Choroid plexus epithelial cell (primary cell): ENCODE results near the gene SNX25.

Experiments
- DNase-seq: peaks from one replicate; pipeline ENCODE4 v3.0.0-alpha.2; 2010; ENCODE audit warnings: low read depth
- H3K4me3 ChIP-seq: 2 replicates; pipeline ENCODE4 v1.5.1; 2011; ENCODE audit warnings: low read depth, mild to moderate bottlenecking, control low read depth, low read length, moderate library complexity
- CTCF ChIP-seq: conservative IDR thresholded peaks from 2 replicates; pipeline ENCODE4 v1.5.1; 2011; ENCODE audit warnings: low read depth, mild to moderate bottlenecking, control low read depth, inconsistent platforms, low read length, moderate library complexity

The SNX25 gene

GRCh38 chr4:185363251-185363650 lies 153.9 kb downstream of the SNX25 start:
- DNase-seq = no peak
- TF ChIP-seq CTCF = no peak
- H3K4me3 ChIP-seq = no peak overlapping the region

GRCh38 chr4:185364886-185365285 lies 155.5 kb downstream of the SNX25 start:
- no peak for TF ChIP-seq CTCF
- DNase-seq = no peak
- no peak overlapping the region for H3K4me3 ChIP-seq

DNA sequence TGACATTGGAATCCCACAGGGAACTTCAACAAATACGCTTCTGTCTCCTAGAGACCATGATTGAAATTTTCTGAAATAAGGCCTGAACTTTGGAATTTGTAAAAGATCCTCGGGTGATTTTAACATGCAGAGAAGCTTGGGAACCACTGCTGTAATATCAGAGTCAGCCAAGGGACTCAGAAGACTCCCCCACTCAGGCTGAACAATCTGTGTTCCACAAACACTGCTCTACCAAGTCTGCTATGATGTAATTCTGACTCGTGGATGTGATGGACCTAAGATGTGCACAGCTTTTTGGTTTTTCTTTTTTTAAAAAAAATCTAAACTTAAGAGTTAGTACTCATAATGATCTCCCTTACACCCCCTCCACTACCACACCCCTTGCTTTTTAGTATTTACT lies 160.3 kb downstream of the SNX25 start:
- TF ChIP-seq CTCF = no peak
- no peak overlapping the region for H3K4me3 ChIP-seq
- peak; percentile 16 for DNase-seq

GRCh38 chr4:185370268-185370949 lies 161.0 kb downstream of the SNX25 start:
- DNase-seq = no peak
- TF ChIP-seq CTCF = no peak
- H3K4me3 ChIP-seq = no peak overlapping the region

GRCh38 chr4:185371702-185372101 lies 162.3 kb downstream of the SNX25 start:
- TF ChIP-seq CTCF = no peak
- no peak overlapping the region for H3K4me3 ChIP-seq
- no peak for DNase-seq

GRCh38 chr4:185374027-185374426 lies 164.6 kb downstream of the SNX25 start:
- no peak for DNase-seq
- TF ChIP-seq CTCF = no peak
- H3K4me3 ChIP-seq = no peak overlapping the region

DNA sequence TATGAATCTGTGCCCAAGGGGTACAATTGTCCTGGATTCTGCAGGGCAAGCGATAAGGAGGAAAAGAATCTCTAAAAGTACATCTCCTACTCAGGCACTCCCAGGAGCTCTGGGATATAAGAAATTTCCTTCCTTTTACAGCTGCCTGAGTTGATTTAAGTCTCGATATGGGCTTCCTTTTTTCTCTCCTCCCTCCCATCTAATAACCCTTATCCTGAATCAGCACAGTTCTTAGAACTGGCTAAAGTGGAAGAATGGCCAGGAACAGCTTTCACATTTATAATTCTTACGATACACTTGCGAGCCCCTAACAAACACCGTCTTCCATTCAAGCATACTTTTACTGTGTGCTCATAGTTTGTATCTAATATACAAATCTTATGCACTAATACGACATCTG lies 165.2 kb downstream of the SNX25 start:
- no peak for TF ChIP-seq CTCF
- DNase-seq = no peak
- no peak overlapping the region for H3K4me3 ChIP-seq
